Measurements from ENCODE around the gene CDKN2B. TPM values are rescaled to one million over a fixed set of nuclear protein-coding genes. Genes with fewer than 3 reads are reported as not detected.

CDKN2B gene
- total and polyA plus RNA-seq, 2 donors (not counting 3 experiments of a cell fraction or from before 2014, with no cell fraction given) = 1.6 to 2.1 TPM

DNA sequence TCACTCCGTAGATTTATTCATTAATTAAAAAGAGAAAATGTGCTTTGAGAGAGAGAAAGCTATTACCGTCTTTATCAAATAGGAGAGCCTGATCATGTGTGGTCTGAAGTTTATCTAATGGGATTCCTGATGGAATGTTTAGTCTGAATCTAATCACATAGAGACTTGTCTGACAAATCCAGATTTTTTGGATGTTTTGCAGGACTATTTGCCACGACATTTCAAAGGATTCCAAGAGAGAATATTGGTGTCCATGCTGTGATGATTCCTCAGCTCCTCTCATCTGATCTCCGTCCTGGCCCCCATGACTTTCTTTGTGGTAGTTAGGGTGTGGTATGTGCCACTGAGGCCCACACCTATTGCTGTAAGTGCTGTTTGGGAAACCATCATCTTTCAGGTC, 20.1 kb upstream of the CDKN2B start:
- DNase-seq (ENCODE audit: low read depth, low spot score) (no peak), FAIRE-seq (no peak)
- Histone ChIP-seq H3K9ac (replicated peaks; ENCODE audit: extremely low read depth, insufficient read depth, low read length) (no peak overlapping the region), H2AFZ (ENCODE audit: low read depth, low read length) (no peak overlapping the region), H3K4me2 (ENCODE audit: insufficient read depth, low read length) (no peak overlapping the region), H4K20me1 (replicated peaks; ENCODE audit: control insufficient read depth, extremely low read depth, insufficient read depth, low read length) (no peaks in the 10 kb centered on the region), H3K9me3 (replicated peaks; ENCODE audit: control insufficient read depth, insufficient read depth, low read length) (no peaks in the 10 kb centered on the region), H3K9me1 (replicated peaks; ENCODE audit: control insufficient read depth, extremely low read depth, insufficient read depth, low read length) (no peaks in the 10 kb centered on the region), H3K4me3 (replicated peaks in 1 of 3; ENCODE audit: insufficient read depth in 1 of 3, low read depth in 1 of 3, low read length in 3 of 3) (no peak overlapping the region), H3K27me3 (ENCODE audit: control insufficient read depth in 2 of 2, insufficient read depth in 2 of 2, low read length in 2 of 2) (no peaks in the 10 kb centered on the region), H3K27ac (ENCODE audit: insufficient read depth, low read depth, low read length) (no peak overlapping the region), H3K4me1 (ENCODE audit: control insufficient read depth, extremely low read depth, insufficient read depth, low read length) (peaks cover 12% of the 10 kb centered on the region), H3K36me3 (ENCODE audit: control insufficient read depth in 2 of 2, extremely low read depth in 1 of 2, insufficient read depth in 2 of 2, low read length in 2 of 2) (no peaks in the 10 kb centered on the region), H3K79me2 (ENCODE audit: control insufficient read depth, insufficient read depth, low read length) (no peaks in the 10 kb centered on the region)
- intact Hi-C loops (cut with micrococcal nuclease) (no loop called here), dilution Hi-C loops (cut with MboI; ENCODE audit: extremely low pct_ligation_motif_present, low sequenced_read_pairs) (no loop called here)
- no peak for TF ChIP-seq EZH2 (IDR thresholded peaks at IDR 0.05; ENCODE audit: borderline replicate concordance, low read depth, low read length, severe bottlenecking)
- TF ChIP-seq, protein P1, sequence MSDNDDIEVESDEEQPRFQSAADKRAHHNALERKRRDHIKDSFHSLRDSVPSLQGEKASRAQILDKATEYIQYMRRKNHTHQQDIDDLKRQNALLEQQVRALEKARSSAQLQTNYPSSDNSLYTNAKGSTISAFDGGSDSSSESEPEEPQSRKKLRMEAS (IDR thresholded peaks at IDR 0.05; ENCODE audit: insufficient read depth, insufficient read length) = no peak
- BruUV-seq (replicated peaks) = no TSS peak
- POLR2A ChIA-PET = no interaction called here
- CTCF ChIA-PET = interaction anchor here (0.7 to 4.0 kb wide), 9 partner anchors 12 to 793 kb away, joined by 3 to 20 read pairs (median 8); partner anchors contain the start of gene CDKN2B

DNA sequence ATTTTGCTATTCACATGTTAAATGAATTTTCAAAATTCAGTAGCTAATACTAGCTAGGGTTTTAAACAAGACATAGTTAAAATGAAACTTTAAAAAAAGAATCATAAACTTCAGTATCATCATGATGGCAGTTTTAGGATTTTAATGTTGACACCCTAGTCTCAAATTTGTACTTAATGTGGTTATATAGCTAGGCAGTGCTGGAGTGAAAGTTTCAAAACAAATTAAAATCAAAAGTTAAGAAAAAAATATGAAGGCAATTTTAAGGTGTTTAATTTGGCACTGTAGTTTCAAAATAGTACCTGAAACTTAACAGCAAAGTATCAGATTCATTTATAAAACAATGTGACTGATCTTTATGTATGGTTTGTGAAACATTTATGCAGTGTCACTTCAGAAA, 19.3 kb upstream of the CDKN2B start:
- no peak overlapping the region for H3K27ac ChIP-seq (ENCODE audit: insufficient read depth, low read depth, low read length)
- DNase-seq (ENCODE audit: low read depth, low spot score) = no peak
- BruUV-seq (replicated peaks) = no TSS peak
- no peak overlapping the region for H3K4me3 ChIP-seq (replicated peaks in 1 of 3; ENCODE audit: insufficient read depth in 1 of 3, low read depth in 1 of 3, low read length in 3 of 3)
- FAIRE-seq = peak; percentile 70
- dilution Hi-C loops (cut with MboI; ENCODE audit: extremely low pct_ligation_motif_present, low sequenced_read_pairs) (no loop called here), intact Hi-C loops (cut with micrococcal nuclease) (no loop called here)
- ChIA-PET CTCF (interaction anchor here (0.9 to 4.0 kb wide), 2 partner anchors 215 kb away, joined by 3 to 20 read pairs; no protein-coding TSS in a partner anchor), POLR2A (no interaction called here)
- no peaks in the 10 kb centered on the region for H3K9me1 ChIP-seq (replicated peaks; ENCODE audit: control insufficient read depth, extremely low read depth, insufficient read depth, low read length)
- TF ChIP-seq, protein P1 (IDR thresholded peaks at IDR 0.05; ENCODE audit: insufficient read depth, insufficient read length) = no peak
- TF ChIP-seq EZH2 (IDR thresholded peaks at IDR 0.05; ENCODE audit: borderline replicate concordance, low read depth, low read length, severe bottlenecking) (no peak), JUN (IDR thresholded peaks at IDR 0.05; ENCODE audit: borderline replicate concordance, insufficient read depth, insufficient read length, low read depth) (no peak), MYC (IDR thresholded peaks at IDR 0.05; ENCODE audit: low read depth, low read length) (no peak), GATA2 (IDR thresholded peaks at IDR 0.05; ENCODE audit: insufficient read depth, insufficient read length, low read depth, low read length) (no peak), POLR2A (IDR thresholded peaks at IDR 0.05; ENCODE audit: low read depth, low read length) (no peak), POLR2AphosphoS5 (IDR thresholded peaks at IDR 0.05; ENCODE audit: insufficient read depth, low read depth, low read length) (no peak), FOS (IDR thresholded peaks at IDR 0.05; ENCODE audit: borderline replicate concordance, insufficient read depth, low read length) (no peak)
- TF ChIP-seq, protein P2, sequence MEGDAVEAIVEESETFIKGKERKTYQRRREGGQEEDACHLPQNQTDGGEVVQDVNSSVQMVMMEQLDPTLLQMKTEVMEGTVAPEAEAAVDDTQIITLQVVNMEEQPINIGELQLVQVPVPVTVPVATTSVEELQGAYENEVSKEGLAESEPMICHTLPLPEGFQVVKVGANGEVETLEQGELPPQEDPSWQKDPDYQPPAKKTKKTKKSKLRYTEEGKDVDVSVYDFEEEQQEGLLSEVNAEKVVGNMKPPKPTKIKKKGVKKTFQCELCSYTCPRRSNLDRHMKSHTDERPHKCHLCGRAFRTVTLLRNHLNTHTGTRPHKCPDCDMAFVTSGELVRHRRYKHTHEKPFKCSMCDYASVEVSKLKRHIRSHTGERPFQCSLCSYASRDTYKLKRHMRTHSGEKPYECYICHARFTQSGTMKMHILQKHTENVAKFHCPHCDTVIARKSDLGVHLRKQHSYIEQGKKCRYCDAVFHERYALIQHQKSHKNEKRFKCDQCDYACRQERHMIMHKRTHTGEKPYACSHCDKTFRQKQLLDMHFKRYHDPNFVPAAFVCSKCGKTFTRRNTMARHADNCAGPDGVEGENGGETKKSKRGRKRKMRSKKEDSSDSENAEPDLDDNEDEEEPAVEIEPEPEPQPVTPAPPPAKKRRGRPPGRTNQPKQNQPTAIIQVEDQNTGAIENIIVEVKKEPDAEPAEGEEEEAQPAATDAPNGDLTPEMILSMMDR (IDR thresholded peaks at IDR 0.05; ENCODE audit: extremely low read depth in 1 of 2, insufficient read depth in 1 of 2, low read depth in 1 of 2, low read length in 2 of 2) = no peak
- no peaks in the 10 kb centered on the region for H3K36me3 ChIP-seq (ENCODE audit: control insufficient read depth in 2 of 2, extremely low read depth in 1 of 2, insufficient read depth in 2 of 2, low read length in 2 of 2)
- no peak overlapping the region for H2AFZ ChIP-seq (ENCODE audit: low read depth, low read length)
- no peak overlapping the region for H3K4me2 ChIP-seq (ENCODE audit: insufficient read depth, low read length)
- H3K27me3 ChIP-seq (ENCODE audit: control insufficient read depth in 2 of 2, insufficient read depth in 2 of 2, low read length in 2 of 2) = peaks cover 0 to 2% of the 10 kb centered on the region in 2 experiments
- no peak overlapping the region for H3K9ac ChIP-seq (replicated peaks; ENCODE audit: extremely low read depth, insufficient read depth, low read length)
- H3K4me1 ChIP-seq (ENCODE audit: control insufficient read depth, extremely low read depth, insufficient read depth, low read length) = peaks cover 12% of the 10 kb centered on the region
- no peaks in the 10 kb centered on the region for H3K9me3 ChIP-seq (replicated peaks; ENCODE audit: control insufficient read depth, insufficient read depth, low read length)
- no peaks in the 10 kb centered on the region for H4K20me1 ChIP-seq (replicated peaks; ENCODE audit: control insufficient read depth, extremely low read depth, insufficient read depth, low read length)
- H3K79me2 ChIP-seq (ENCODE audit: control insufficient read depth, insufficient read depth, low read length) = no peaks in the 10 kb centered on the region

Measured in endothelial cell of umbilical vein (primary cell).